Upper lobe of left lung (tissue), 6 donors: ENCODE results near the gene CHD5. TPM values are rescaled to one million over a fixed set of nuclear protein-coding genes. Genes with fewer than 3 reads are reported as not detected.
"Not testable (repeated sequence)": the region's sequence is repeated elsewhere in the genome, so short reads cannot be mapped to it uniquely, and the experiment has no call there.

Experiments used
- ATAC-seq, 2 donors: fragments of 200-7000 bp; cut with Tn5 transposase; one replicate each; pipeline ENCODE4 v1.9.1; 2022; ENCODE audit warnings: mild to moderate bottlenecking in 2 of 2, moderate library complexity in 2 of 2; ENCODE audit not compliant: low FRiP score in 2 of 2
- DNase-seq, 2 donors: peaks; one replicate each; pipeline ENCODE4 v3.0.0-alpha.2; 2019 to 2020
- H3K27ac ChIP-seq, 4 donors: fragments of 200-600 bp; sonication (generic); one replicate each; pipeline ENCODE4 v1.5.1; 2016 to 2019
- H3K27me3 ChIP-seq, 4 donors: fragments of 200-600 bp; sonication (generic); one replicate each; pipeline ENCODE4 v1.5.1; 2017 to 2019
- H3K36me3 ChIP-seq, 4 donors: fragments of 200-600 bp; sonication (generic); one replicate each; pipeline ENCODE4 v1.5.1; 2016 to 2019
- H3K4me1 ChIP-seq, 4 donors: fragments of 200-600 bp; sonication (generic); one replicate each; pipeline ENCODE4 v1.5.1; 2018 to 2019
- H3K4me3 ChIP-seq, 4 donors: fragments of 200-600 bp; sonication (generic); one replicate each; pipeline ENCODE4 v1.5.1; 2017 to 2019; ENCODE audit warnings: mild to moderate bottlenecking in 2 of 4, moderate library complexity in 1 of 4
- H3K9me3 ChIP-seq, 4 donors: fragments of 200-600 bp; sonication (generic); one replicate each; pipeline ENCODE4 v1.5.1; 2018 to 2019
- CTCF ChIP-seq, 6 experiments: fragments of 450-650 bp in 4 of 6; fragments of 200-600 bp in 2 of 6; sonication (generic) in 2 of 6; IDR thresholded peaks; one replicate each; pipeline ENCODE4 v1.5.1; 2016 to 2019; ENCODE audit warnings: antibody characterized with exemption in 6 of 6
- EP300 ChIP-seq, 4 donors: sonication (generic); formaldehyde crosslinking; IDR thresholded peaks; one replicate each; pipeline ENCODE4 v1.5.1; 2017; ENCODE audit warnings: antibody characterized with exemption in 4 of 4, control low read depth in 2 of 4
- POLR2A ChIP-seq, 4 donors: fragments of 450-650 bp; IDR thresholded peaks; one replicate each; pipeline ENCODE4 v1.5.1; 2016 to 2017; ENCODE audit warnings: antibody characterized with exemption in 4 of 4, mild to moderate bottlenecking in 2 of 4
- POLR2AphosphoS5 ChIP-seq, 2 donors: sonication (generic); formaldehyde crosslinking; IDR thresholded peaks; one replicate each; pipeline ENCODE4 v1.5.1; 2017; ENCODE audit warnings: antibody characterized with exemption in 2 of 2
- whole genome bisulfite sequencing, 2 donors: methylation state at CpG; one replicate each; pipeline ENCODE4 v1.1.5; 2017 to 2018; 5-methylcytosine and 5-hydroxymethylcytosine counted together
- total RNA-seq, 6 donors: library from RNA; depleted of rRNA in 4 of 6; stranded (reverse); fragments of >200 nt in 4 of 6; gene quantifications; one replicate each; pipeline versions ENCODE4 v1.1.0 to v1.2.1, GENCODE V29; 2016 to 2021
- donor health status: DM: no; HTN: no; CAD: no; lungs with moderate emphysema.
- donor health status: DM: no; HTN: yes; CAD: no; lungs with severe emphysema.

The CHD5 gene
- total RNA-seq, 6 donors from 2014 or later, result 0.14 to 1.3 (median 0.25) TPM

GRCh38 chr1:6221210-6221784 lies 41.2 kb upstream of the CHD5 start:
- H3K27me3 ChIP-seq, result no peaks in the 10 kb centered on the region
- no peak for TF ChIP-seq POLR2A (IDR thresholded peaks at IDR 0.05)
- peaks cover 15 to 46% (median 29%) of the 10 kb centered on the region in 4 donors for H3K36me3 ChIP-seq

GRCh38 chr1:6220236-6220635 lies 40.1 kb upstream of the CHD5 start:
- peaks cover 15 to 35% (median 23%) of the 10 kb centered on the region in 4 donors for H3K36me3 ChIP-seq
- no peak overlapping the region for H3K27ac ChIP-seq
- ATAC-seq, result no peak

More at GRCh38 chr1:6221210-6221784, 41.2 kb upstream of the CHD5 start:
- no peak overlapping the region for H3K4me3 ChIP-seq
- DNase-seq (no peak), ATAC-seq (no peak)
- H3K9me3 ChIP-seq, result no peaks in the 10 kb centered on the region
- WGBS, 2 donors, result 83 to 95% methylated on average over 12 of the region's 12 CpGs
- no peak overlapping the region for H3K27ac ChIP-seq
- peaks cover 0 to 6% (median 2%) of the 10 kb centered on the region in 4 donors for H3K4me1 ChIP-seq

GRCh38 chr1:6219641-6220040 lies 39.5 kb upstream of the CHD5 start:
- WGBS, 2 donors, result 90 to 91% methylated on average over 11 of the region's 11 CpGs
- H3K9me3 ChIP-seq, H3K4me1 ChIP-seq, H3K27ac ChIP-seq, DNase-seq, ATAC-seq, H3K27me3 ChIP-seq, H3K4me3 ChIP-seq: not testable (repeated sequence)
- peaks cover 9 to 29% (median 18%) of the 10 kb centered on the region in 4 donors for H3K36me3 ChIP-seq

More at GRCh38 chr1:6220236-6220635, 40.1 kb upstream of the CHD5 start:
- TF ChIP-seq POLR2A (IDR thresholded peaks at IDR 0.05), result no peak
- TF ChIP-seq CTCF (IDR thresholded peaks at IDR 0.05), result no peak
- no peak for TF ChIP-seq POLR2AphosphoS5 (IDR thresholded peaks at IDR 0.05)
- no peak for TF ChIP-seq EP300 (IDR thresholded peaks at IDR 0.05)
- no peak for DNase-seq
- 82 to 88% methylated on average over 8 of the region's 8 CpGs for WGBS, 2 donors
- Histone ChIP-seq H3K9me3 (no peaks in the 10 kb centered on the region), H3K4me1 (peaks cover 0 to 6% (median 2%) of the 10 kb centered on the region in 4 donors), H3K27me3 (no peaks in the 10 kb centered on the region), H3K4me3 (no peak overlapping the region)

GRCh38 chr1:6218375-6219164 lies 38.4 kb upstream of the CHD5 start:
- ATAC-seq, result no peak
- H3K4me3 ChIP-seq, result no peak overlapping the region
- TF ChIP-seq POLR2A (IDR thresholded peaks at IDR 0.05), result no peak
- no peak for TF ChIP-seq EP300 (IDR thresholded peaks at IDR 0.05)
- no peak for TF ChIP-seq CTCF (IDR thresholded peaks at IDR 0.05)
- no peak for TF ChIP-seq POLR2AphosphoS5 (IDR thresholded peaks at IDR 0.05)
- H3K4me1 ChIP-seq, result peaks cover 0 to 6% (median 2%) of the 10 kb centered on the region in 4 donors
- peaks cover under 1 to 18% (median 7%) of the 10 kb centered on the region in 4 donors for H3K36me3 ChIP-seq
- WGBS, 2 donors, result 81 to 87% methylated on average over 12 to 16 of the region's 16 CpGs
- H3K27me3 ChIP-seq, result no peaks in the 10 kb centered on the region
- H3K9me3 ChIP-seq, result no peaks in the 10 kb centered on the region
- no peak overlapping the region for H3K27ac ChIP-seq
- no peak for DNase-seq

- no peaks in the 10 kb centered on the region for H3K9me3 ChIP-seq
- H3K4me1 ChIP-seq, result peaks cover 12 to 19% (median 15%) of the 10 kb centered on the region in 4 donors
- TF ChIP-seq CTCF (IDR thresholded peaks at IDR 0.05) (no peak), EP300 (IDR thresholded peaks at IDR 0.05) (no peak), POLR2A (IDR thresholded peaks at IDR 0.05) (no peak), POLR2AphosphoS5 (IDR thresholded peaks at IDR 0.05) (no peak)
- no peak overlapping the region for H3K4me3 ChIP-seq
- 69 to 75% methylated on average over 19 to 20 of the region's 20 CpGs for WGBS, 2 donors
- ATAC-seq (no peak), DNase-seq (no peak)
- H3K36me3 ChIP-seq, result no peaks in the 10 kb centered on the region
- no peak overlapping the region for H3K27ac ChIP-seq
- peaks cover 0 to 2% (median 0%) of the 10 kb centered on the region in 4 donors for H3K27me3 ChIP-seq
These were observed 32.3 kb upstream of the CHD5 start for GRCh38 chr1:6212193-6212959.
